Hindlimb muscle (tissue), 1 donor: ENCODE measurements around the gene ZNF562. TPM values are rescaled to one million over a fixed set of nuclear protein-coding genes. Genes with fewer than 3 reads are reported as not detected.

Source experiments
- DNase-seq: peaks from one replicate; pipeline ENCODE4 v3.0.0-alpha.2; 2013
- polyA plus RNA-seq: library from polyadenylated mRNA; unstranded; fragments of 120-200 nt; gene quantifications from one replicate; pipeline ENCODE4 v1.2.1, GENCODE V29; 2013; ENCODE audit not compliant: insufficient read length

Gene ZNF562
- polyA plus RNA-seq, 1 donor, result 19.1 TPM

GRCh38 chr19:9641810-9642209 is 33.1 kb downstream of the ZNF562 start:
- no peak for DNase-seq

- no peak for DNase-seq
Observed at GRCh38 chr19:9640956-9641355, 33.9 kb downstream of the ZNF562 start.

- no peak for DNase-seq
Observed at GRCh38 chr19:9636018-9636417, 38.9 kb downstream of the ZNF562 start.

- no peak for DNase-seq
Observed at GRCh38 chr19:9627856-9628255, 47.0 kb downstream of the ZNF562 start.

GRCh38 chr19:9622531-9622930 is 52.4 kb downstream of the ZNF562 start:
- DNase-seq, result no peak

GRCh38 chr19:9621156-9622037 is 53.5 kb downstream of the ZNF562 start, which contains the start of gene ZNF561:
TSS of gene ZNF561 (minus strand) at chr19:9621232. CDS start at chr19:9619456, 1,776 bp downstream.
- peak; percentile 92 for DNase-seq

- no peak for DNase-seq
Observed at GRCh38 chr19:9620842-9621155, 54.1 kb downstream of the ZNF562 start.

- no peak for DNase-seq
Observed at GRCh38 chr19:9615844-9616243, 59.1 kb downstream of the ZNF562 start.

GRCh38 chr19:9610484-9611113 is 64.3 kb downstream of the ZNF562 start:
- DNase-seq, result no peak

- no peak for DNase-seq
Observed at GRCh38 chr19:9608912-9609311, 66.0 kb downstream of the ZNF562 start.

- DNase-seq, result no peak
Observed at GRCh38 chr19:9597027-9597426, 77.9 kb downstream of the ZNF562 start.

Other genes with a start within 250 kb of the ZNF562 start
- 22.5 TPM for gene ZNF266, start 239.5 kb downstream of the ZNF562 start, polyA plus RNA-seq
- 0.53 TPM for gene ZNF560, start 176.5 kb downstream of the ZNF562 start, polyA plus RNA-seq
- 10.5 TPM for gene ZNF426, start 136.5 kb downstream of the ZNF562 start, polyA plus RNA-seq
- gene ZNF121, start 90.6 kb downstream of the ZNF562 start, polyA plus RNA-seq, result 9.5 TPM
- gene ZNF561, start 53.9 kb downstream of the ZNF562 start, polyA plus RNA-seq, result 34.1 TPM
- gene ZNF846, start 93.6 kb upstream of the ZNF562 start, polyA plus RNA-seq, result 11.0 TPM
- gene FBXL12, start 144.0 kb upstream of the ZNF562 start, polyA plus RNA-seq, result 34.5 TPM
- gene UBL5, start 152.8 kb upstream of the ZNF562 start, polyA plus RNA-seq, result 144 TPM
- 78.3 TPM for gene PIN1, start 160.2 kb upstream of the ZNF562 start, polyA plus RNA-seq